Thyroid gland (tissue), 4 donors: Measurements from ENCODE around the gene NPAS2. TPM values are rescaled to one million over a fixed set of nuclear protein-coding genes. Genes with fewer than 3 reads are reported as not detected.
A peak's percentile ranks its signal among the peaks of the same experiment; 100 is the strongest.

ENCODE experiments used
- DNase-seq, 2 donors: peaks; one replicate each; pipeline ENCODE4 v3.0.0-alpha.2; 2019
- H3K27ac ChIP-seq, 3 donors: fragments of 200-600 bp; sonication (generic); 1 replicate in 2 of 3; 2 replicates in 1 of 3; pipeline ENCODE4 v1.5.1; 2016 to 2019; ENCODE audit warnings: mild to moderate bottlenecking in 1 of 3, moderate library complexity in 1 of 3
- H3K27me3 ChIP-seq: fragments of 200-600 bp; sonication (generic); one replicate; pipeline ENCODE4 v1.5.1; 2019
- H3K36me3 ChIP-seq, 2 donors: fragments of 200-600 bp; sonication (generic); one replicate each; pipeline ENCODE4 v1.5.1; 2016 to 2019
- H3K4me1 ChIP-seq, 2 donors: fragments of 200-600 bp; sonication (generic); one replicate each; pipeline ENCODE4 v1.5.1; 2017 to 2019
- H3K4me3 ChIP-seq, 3 donors: fragments of 200-600 bp; sonication (generic); replicated peaks in 1 of 3; 1 replicate in 2 of 3; 2 replicates in 1 of 3; pipeline ENCODE4 v1.5.1; 2016; ENCODE audit warnings: mild to moderate bottlenecking in 1 of 3
- H3K9me3 ChIP-seq: fragments of 200-600 bp; sonication (generic); one replicate; pipeline ENCODE4 v1.5.1; 2017
- CTCF ChIP-seq, 6 experiments: fragments of 200-600 bp in 3 of 6; fragments of 450-650 bp in 3 of 6; sonication (generic) in 3 of 6; IDR thresholded peaks; one replicate each; pipeline ENCODE4 v1.5.1; 2016 to 2019; ENCODE audit warnings: antibody characterized with exemption in 6 of 6, mild to moderate bottlenecking in 2 of 6, inconsistent platforms in 1 of 6, moderate library complexity in 1 of 6
- POLR2A ChIP-seq, 2 donors: fragments of 450-650 bp; IDR thresholded peaks; one replicate each; pipeline ENCODE4 v1.6.1; 2017; ENCODE audit warnings: antibody characterized with exemption in 2 of 2, mild to moderate bottlenecking in 2 of 2, moderate library complexity in 1 of 2
- WGBS, 2 donors: methylation state at CpG; one replicate each; pipeline ENCODE4 v1.1.5; 2017; 5-methylcytosine and 5-hydroxymethylcytosine counted together
- intact Hi-C: fragments of 100-400 bp; cut with DNase I; formaldehyde crosslinking; loops from one replicate; pipeline ENCODE4 v1.15.1; 2023
- total RNA-seq, 4 donors: library from RNA; depleted of rRNA; stranded (reverse); fragments of >200 nt; gene quantifications; one replicate each; pipeline ENCODE4 v1.2.3, GENCODE V29; 2016

NPAS2 gene
- total RNA-seq, 4 donors from 2014 or later: 12.7 to 22.8 (median 16.1) TPM

GRCh38 chr2:100831158-100831750 is 11.3 kb downstream of the NPAS2 start:
- Histone ChIP-seq H3K4me3 (no peak overlapping the region), H3K27ac (no peak overlapping the region), H3K36me3 (no peaks in the 10 kb centered on the region), H3K4me1 (peaks cover 24 to 28% of the 10 kb centered on the region in 2 donors), H3K9me3 (no peaks in the 10 kb centered on the region), H3K27me3 (no peaks in the 10 kb centered on the region)
- TF ChIP-seq CTCF (IDR thresholded peaks at IDR 0.05): no peak
- no peak for TF ChIP-seq POLR2A (IDR thresholded peaks at IDR 0.05)
- intact Hi-C loops: no loop called here
- 87 to 92% methylated on average over 9 of the region's 9 CpGs for WGBS, 2 donors
- no peak for DNase-seq

GRCh38 chr2:100831831-100832230 is 11.9 kb downstream of the NPAS2 start:
- no peak for TF ChIP-seq CTCF (IDR thresholded peaks at IDR 0.05)
- TF ChIP-seq POLR2A (IDR thresholded peaks at IDR 0.05): no peak
- no peak overlapping the region for H3K4me3 ChIP-seq
- no peaks in the 10 kb centered on the region for H3K36me3 ChIP-seq
- H3K9me3 ChIP-seq: no peaks in the 10 kb centered on the region
- WGBS, 2 donors: 96 to 98% methylated on average over 4 of the region's 4 CpGs
- H3K27me3 ChIP-seq: no peaks in the 10 kb centered on the region
- intact Hi-C loops: no loop called here
- H3K27ac ChIP-seq: no peak overlapping the region
- H3K4me1 ChIP-seq: peaks cover 24 to 28% of the 10 kb centered on the region in 2 donors
- DNase-seq: peak in 1 of 2 donors; percentile 8

GRCh38 chr2:100832885-100833284 is 12.9 kb downstream of the NPAS2 start:
- intact Hi-C loops: no loop called here
- Histone ChIP-seq H3K27ac (peak overlapping the region; percentile 46 to 80 (median 73)), H3K4me3 (no peak overlapping the region), H3K27me3 (no peaks in the 10 kb centered on the region), H3K4me1 (peaks cover 24 to 28% of the 10 kb centered on the region in 2 donors), H3K9me3 (no peaks in the 10 kb centered on the region), H3K36me3 (no peaks in the 10 kb centered on the region)
- WGBS, 2 donors: 45 to 58% methylated on average over 9 of the region's 9 CpGs
- peak; percentile 68 to 69 for DNase-seq
- TF ChIP-seq CTCF (IDR thresholded peaks at IDR 0.05) (no peak), POLR2A (IDR thresholded peaks at IDR 0.05) (no peak)

- H3K4me1 ChIP-seq: peaks cover 24 to 28% of the 10 kb centered on the region in 2 donors
- TF ChIP-seq POLR2A (IDR thresholded peaks at IDR 0.05) (no peak), CTCF (IDR thresholded peaks at IDR 0.05) (no peak)
- H3K36me3 ChIP-seq: no peaks in the 10 kb centered on the region
- intact Hi-C loops: no loop called here
- H3K9me3 ChIP-seq: no peaks in the 10 kb centered on the region
- WGBS, 2 donors: 33% methylated on average over 1 of the region's 1 CpG
- H3K4me3 ChIP-seq: no peak overlapping the region
- H3K27ac ChIP-seq: peak overlapping the region; percentile 46 to 80 (median 73)
- DNase-seq: peak; percentile 62 to 70
- H3K27me3 ChIP-seq: no peaks in the 10 kb centered on the region
These were observed 13.4 kb downstream of the NPAS2 start for GRCh38 chr2:100833331-100833730.

- 87 to 96% methylated on average over 10 of the region's 10 CpGs for WGBS, 2 donors
- H3K36me3 ChIP-seq: no peaks in the 10 kb centered on the region
- TF ChIP-seq POLR2A (IDR thresholded peaks at IDR 0.05) (no peak), CTCF (IDR thresholded peaks at IDR 0.05) (no peak)
- H3K9me3 ChIP-seq: no peaks in the 10 kb centered on the region
- peak in 1 of 2 donors; percentile 4 for DNase-seq
- peaks cover 24 to 28% of the 10 kb centered on the region in 2 donors for H3K4me1 ChIP-seq
- intact Hi-C loops: no loop called here
- H3K4me3 ChIP-seq: no peak overlapping the region
- H3K27ac ChIP-seq: peak overlapping the region; percentile 9 to 19 (median 10)
- H3K27me3 ChIP-seq: no peaks in the 10 kb centered on the region
These were observed 14.3 kb downstream of the NPAS2 start for GRCh38 chr2:100834221-100834620.
